Islet precursor cell (in vitro differentiated cells): ENCODE measurements around the gene PPP1R12B.
"Not testable (repeated sequence)": the region's sequence is repeated elsewhere in the genome, so short reads cannot be mapped to it uniquely, and the experiment has no call there.

Source experiments
- DNase-seq: peaks from one replicate; pipeline ENCODE4 v3.0.0-alpha.2; 2018

The PPP1R12B gene

DNA sequence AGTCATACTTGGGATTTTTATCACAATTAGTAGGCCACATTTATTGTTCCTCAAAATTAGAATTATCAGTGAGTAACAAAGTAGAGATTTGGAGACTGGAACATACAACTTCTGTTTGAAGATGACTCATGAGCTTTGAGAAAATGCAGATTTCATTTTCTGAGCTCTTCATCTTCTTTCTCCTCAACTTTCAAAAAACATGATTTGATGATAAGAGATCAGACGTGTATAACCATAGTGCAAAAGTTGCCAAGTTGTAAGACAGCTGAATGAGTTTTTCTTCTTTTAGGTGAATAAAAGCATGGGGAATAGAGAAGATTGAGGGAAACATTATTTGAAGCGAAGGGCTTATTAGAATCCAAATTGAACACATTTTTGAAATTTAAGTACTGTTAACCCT, 58.4 kb downstream of the PPP1R12B start:
- DNase-seq, result not testable (repeated sequence)

DNA sequence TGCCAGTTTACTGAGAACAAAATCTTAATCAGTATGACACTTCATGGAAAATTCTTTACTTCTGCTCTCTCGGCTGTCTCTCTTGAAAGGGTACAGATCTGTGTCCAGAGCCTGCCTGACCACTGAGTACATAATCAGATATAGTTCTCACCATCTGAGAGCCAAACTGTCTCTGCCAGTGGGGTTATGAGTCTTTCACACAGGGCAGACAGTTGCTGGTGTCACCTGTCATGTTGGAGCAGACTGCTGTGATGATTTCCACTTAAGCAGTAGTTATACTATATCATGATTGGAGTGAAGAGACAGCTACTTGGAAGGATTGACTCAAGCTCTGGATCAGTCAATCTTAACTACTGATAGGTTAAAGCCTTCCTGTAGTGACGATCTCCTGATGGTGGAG, 58.9 kb downstream of the PPP1R12B start:
- DNase-seq, result not testable (repeated sequence)

- DNase-seq, result not testable (repeated sequence)
These were observed 61.8 kb downstream of the PPP1R12B start for GRCh38 chr1:202410251-202410650.

- not testable (repeated sequence) for DNase-seq
These were observed 62.4 kb downstream of the PPP1R12B start for GRCh38 chr1:202410854-202411357.

- no peak for DNase-seq
These were observed 62.9 kb downstream of the PPP1R12B start for GRCh38 chr1:202411422-202411821.

GRCh38 chr1:202412421-202412820, 63.9 kb downstream of the PPP1R12B start:
- not testable (repeated sequence) for DNase-seq

- DNase-seq, result no peak
These were observed 68.1 kb downstream of the PPP1R12B start for GRCh38 chr1:202416641-202417040.

GRCh38 chr1:202417141-202417540, 68.6 kb downstream of the PPP1R12B start:
- DNase-seq, result not testable (repeated sequence)

DNA sequence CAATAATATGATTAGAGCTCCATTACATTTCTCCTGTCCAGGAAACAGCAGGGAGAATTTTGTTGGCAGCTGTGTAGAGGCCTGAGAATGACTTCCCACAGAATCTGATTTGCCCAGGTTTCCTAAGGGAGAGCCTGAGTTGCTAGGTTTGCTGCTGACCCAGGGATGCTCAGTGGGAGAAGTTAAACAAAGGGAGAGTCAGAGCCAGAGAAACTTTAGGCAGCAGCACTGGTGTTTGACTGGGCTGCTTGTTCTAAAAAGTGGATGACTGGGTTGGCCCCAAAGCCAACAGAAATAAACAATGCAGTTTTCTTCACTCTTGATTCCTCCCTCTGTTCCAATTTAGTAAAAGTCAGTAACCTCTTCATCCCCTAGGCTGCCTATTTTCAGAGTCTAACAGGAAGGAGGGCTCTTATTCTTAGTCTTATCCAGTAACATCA, 69.3 kb downstream of the PPP1R12B start:
- not testable (repeated sequence) for DNase-seq

- DNase-seq, result not testable (repeated sequence)
These were observed 71.2 kb downstream of the PPP1R12B start for GRCh38 chr1:202419731-202420130.

DNA sequence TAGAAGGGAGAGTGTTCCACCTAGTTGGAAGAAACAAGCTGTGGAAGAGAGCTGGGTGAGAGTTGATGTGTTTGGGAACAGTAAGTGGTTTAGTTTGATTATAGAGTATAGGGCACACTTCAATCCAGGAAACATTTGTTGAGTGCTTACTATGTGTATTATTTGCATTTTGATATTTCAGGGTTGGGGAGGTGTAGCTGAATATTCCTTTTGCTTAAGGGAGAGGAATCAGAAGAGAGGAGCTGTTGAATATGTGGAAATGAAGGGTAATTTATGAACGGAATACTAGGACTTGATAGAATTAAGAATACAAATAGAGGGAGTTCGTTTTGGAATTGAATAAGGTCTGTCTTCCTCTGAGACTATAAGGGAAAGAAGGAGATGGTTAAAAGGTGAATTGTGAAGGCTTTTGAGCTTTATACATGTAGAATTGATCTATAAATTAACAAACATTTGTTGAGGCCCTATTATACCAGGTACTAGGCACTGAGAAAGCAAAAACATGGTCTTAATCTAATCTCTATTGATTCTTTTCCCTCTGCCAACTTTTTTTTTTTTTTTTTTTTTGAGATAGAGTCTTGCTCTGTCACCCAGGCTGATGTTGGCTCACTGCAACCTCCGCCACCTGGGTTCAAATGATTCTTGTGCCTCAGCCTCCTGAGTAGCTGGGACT, 72.1 kb downstream of the PPP1R12B start:
- DNase-seq, result not testable (repeated sequence)

DNA sequence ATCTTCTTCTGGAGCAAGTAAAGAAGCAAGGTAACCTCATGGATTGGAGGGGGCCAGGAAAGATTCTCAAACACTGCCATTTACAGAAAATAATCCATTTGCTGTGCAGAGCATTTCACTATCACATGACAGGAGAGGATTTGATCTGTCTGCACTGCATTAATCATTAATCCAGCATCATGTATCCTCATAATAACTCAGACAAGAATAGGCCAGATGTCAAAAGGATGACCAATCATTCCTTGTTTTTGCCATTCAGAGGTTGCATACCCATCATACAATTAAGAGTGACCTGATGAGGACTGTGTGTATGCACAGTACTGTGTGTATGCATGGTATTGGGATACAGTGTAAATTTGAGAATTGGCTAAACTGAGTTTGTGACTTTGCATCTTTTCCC, 74.2 kb downstream of the PPP1R12B start:
- not testable (repeated sequence) for DNase-seq

- DNase-seq, result not testable (repeated sequence)
These were observed 75.8 kb downstream of the PPP1R12B start for GRCh38 chr1:202424260-202424659.

DNA sequence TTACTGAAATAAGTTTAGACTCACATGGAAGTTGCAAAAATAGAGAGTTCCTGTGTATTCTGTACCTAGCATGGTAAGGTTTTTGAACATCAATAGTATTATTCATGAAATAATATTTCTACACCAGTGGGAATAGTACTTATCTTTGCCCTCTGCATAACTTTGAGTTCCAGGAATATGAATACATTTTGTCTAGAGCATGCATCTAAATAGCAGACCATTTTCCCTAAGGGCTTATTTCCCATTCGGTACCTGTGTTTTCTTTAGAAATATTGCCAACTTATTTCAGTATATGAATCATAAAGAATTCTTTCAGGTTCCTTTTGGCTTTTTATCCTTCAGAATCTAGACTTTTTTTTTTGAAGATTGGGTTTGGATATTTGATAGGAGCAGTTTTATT, 81.6 kb downstream of the PPP1R12B start:
- not testable (repeated sequence) for DNase-seq

DNA sequence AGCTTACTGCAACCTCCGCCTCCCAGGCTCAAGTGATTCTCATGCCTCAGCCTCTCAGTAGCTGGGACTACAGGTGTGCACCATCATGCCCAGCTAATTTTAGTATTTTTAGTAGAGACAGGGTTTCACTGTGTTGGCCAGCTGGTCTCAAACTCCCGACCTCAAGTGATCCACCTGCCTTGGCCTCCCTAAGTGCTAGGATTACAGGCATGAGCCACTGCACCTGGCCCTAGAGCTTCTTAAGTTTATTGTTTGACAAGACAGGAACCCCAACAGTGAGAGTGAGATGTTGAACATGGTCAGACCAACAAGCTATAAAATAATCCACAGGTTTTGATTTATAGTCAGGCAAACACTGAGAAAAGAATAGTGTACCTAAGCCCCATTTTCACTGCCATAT, 83.8 kb downstream of the PPP1R12B start:
- DNase-seq, result not testable (repeated sequence)

DNA sequence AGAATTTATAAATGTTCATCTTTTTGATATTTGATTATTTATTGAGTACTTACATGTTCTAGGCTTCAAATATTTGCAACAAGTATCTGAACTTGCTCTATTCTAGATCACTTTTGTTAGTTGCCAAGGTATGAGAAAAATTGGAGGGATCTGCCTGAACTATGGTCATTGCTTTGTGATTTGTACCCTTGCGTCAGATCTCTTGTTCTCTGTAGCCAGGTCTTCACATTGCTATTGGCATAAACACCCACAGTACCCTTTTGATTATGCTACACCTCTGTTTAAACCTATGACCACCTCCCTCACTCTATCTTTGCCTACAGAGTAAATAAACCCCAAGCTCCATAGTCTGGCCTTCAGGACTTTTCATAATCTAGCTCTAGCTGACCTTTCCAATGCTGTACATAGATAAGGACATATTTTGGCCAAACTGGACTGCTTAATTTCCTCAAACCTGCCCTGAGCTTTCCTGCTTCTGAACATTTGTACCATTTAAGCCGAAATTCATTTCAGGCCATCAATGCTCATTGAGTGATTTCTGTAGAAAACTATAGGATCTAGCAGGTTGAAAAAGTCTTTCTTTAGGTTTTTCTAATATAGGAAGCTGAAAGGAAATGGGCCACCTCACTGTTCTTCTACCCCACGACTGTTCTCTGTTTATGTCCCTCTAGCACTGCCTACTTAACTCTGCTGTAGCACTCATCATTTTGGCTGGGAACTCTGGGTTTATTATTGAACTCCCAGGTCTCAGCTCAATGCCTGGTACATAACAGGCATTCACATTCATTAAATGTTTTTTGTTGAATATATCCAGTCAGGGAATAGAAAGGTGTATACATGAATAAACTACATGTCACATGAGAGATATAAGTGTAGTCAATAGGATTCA, 84.9 kb downstream of the PPP1R12B start:
- DNase-seq, result no peak

- DNase-seq, result no peak
These were observed 85.6 kb downstream of the PPP1R12B start for GRCh38 chr1:202434059-202434458.

GRCh38 chr1:202438393-202439174, 90.1 kb downstream of the PPP1R12B start:
- no peak for DNase-seq

- no peak for DNase-seq
These were observed 90.8 kb downstream of the PPP1R12B start for GRCh38 chr1:202439308-202439707.

DNA sequence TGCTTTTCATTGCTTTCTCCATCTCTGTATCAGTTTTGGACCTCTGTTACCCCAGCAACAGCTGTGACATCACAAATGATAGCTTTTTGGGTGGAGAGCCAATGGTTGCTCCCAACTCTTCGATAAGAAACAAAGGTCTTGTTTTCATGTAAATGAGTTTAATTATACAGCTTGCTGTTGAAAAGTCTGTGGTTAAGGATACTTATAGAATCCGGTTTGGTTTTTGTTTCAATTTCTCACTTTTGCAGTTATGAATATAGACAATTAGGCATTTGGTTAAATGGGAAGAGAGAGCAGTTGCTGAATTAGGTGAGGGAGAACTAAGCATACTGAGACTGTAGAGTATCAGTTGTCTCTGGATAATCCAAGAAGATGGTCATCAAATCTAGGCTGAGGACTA, 99.6 kb downstream of the PPP1R12B start:
- not testable (repeated sequence) for DNase-seq

DNA sequence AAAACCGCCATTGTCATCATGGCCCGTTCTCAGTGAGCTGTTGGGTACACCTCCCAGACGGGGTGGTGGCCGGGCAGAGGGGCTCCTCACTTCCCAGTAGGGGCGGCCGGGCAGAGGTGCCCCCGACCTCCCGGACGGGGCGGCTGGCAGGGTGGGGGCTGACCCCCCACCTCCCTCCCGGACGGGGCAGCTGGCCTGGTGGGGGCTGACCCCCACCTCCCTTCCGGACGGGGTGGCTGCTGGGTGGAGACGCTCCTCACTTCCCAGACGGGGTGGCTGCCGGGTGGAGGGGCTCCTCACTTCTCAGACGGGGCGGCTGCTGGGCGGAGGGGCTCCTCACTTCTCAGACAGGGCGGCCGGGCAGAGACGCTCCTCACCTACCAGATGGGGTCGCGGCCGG, 103.1 kb downstream of the PPP1R12B start:
- DNase-seq, result not testable (repeated sequence)

GRCh38 chr1:202452508-202452907, 104.0 kb downstream of the PPP1R12B start:
- DNase-seq, result no peak
